Skeletal muscle tissue (tissue), 4 donors: ENCODE data around the gene CEP83. TPM values are rescaled to one million over a fixed set of nuclear protein-coding genes. Genes with fewer than 3 reads are reported as not detected.
"Not testable (repeated sequence)": the region's sequence is repeated elsewhere in the genome, so short reads cannot be mapped to it uniquely, and the experiment has no call there.

Source experiments
- H3K27ac ChIP-seq: one replicate; pipeline ENCODE4 v1.7.0; 2013; ENCODE audit warnings: mild to moderate bottlenecking, low read depth, low read length, inconsistent platforms
- H3K27me3 ChIP-seq, 3 donors: one replicate each; pipeline ENCODE4 v1.7.0; 2013; ENCODE audit warnings: low read length in 3 of 3; ENCODE audit not compliant: control insufficient read depth in 3 of 3, insufficient read depth in 3 of 3
- H3K36me3 ChIP-seq, 3 donors: one replicate each; pipeline ENCODE4 v1.7.0; 2013; ENCODE audit warnings: low read length in 3 of 3; ENCODE audit not compliant: control insufficient read depth in 3 of 3, insufficient read depth in 3 of 3
- H3K4me1 ChIP-seq, 3 donors: one replicate each; pipeline ENCODE4 v1.7.0; 2013; ENCODE audit warnings: low read length in 3 of 3, mild to moderate bottlenecking in 3 of 3; ENCODE audit not compliant: control insufficient read depth in 3 of 3, insufficient read depth in 3 of 3
- H3K4me3 ChIP-seq, 3 donors: one replicate each; pipeline ENCODE4 v1.7.0; 2013; ENCODE audit warnings: low read length in 3 of 3
- H3K9ac ChIP-seq, 3 donors: one replicate each; pipeline ENCODE4 v1.7.0; 2013; ENCODE audit warnings: low read length in 3 of 3, mild to moderate bottlenecking in 3 of 3, moderate library complexity in 2 of 3, low read depth in 1 of 3
- H3K9me3 ChIP-seq, 3 donors: one replicate each; pipeline ENCODE4 v1.7.0; 2013; ENCODE audit warnings: low read length in 3 of 3; ENCODE audit not compliant: control insufficient read depth in 3 of 3
- total RNA-seq: library from RNA; depleted of rRNA; stranded (reverse); fragments of >200 nt; gene quantifications from one replicate; pipeline ENCODE4 v1.2.3, GENCODE V29; 2014
- donor health status: Osteomylitis.

CEP83 gene
- total RNA-seq, 1 donor from 2014 or later = 10.4 TPM

DNA sequence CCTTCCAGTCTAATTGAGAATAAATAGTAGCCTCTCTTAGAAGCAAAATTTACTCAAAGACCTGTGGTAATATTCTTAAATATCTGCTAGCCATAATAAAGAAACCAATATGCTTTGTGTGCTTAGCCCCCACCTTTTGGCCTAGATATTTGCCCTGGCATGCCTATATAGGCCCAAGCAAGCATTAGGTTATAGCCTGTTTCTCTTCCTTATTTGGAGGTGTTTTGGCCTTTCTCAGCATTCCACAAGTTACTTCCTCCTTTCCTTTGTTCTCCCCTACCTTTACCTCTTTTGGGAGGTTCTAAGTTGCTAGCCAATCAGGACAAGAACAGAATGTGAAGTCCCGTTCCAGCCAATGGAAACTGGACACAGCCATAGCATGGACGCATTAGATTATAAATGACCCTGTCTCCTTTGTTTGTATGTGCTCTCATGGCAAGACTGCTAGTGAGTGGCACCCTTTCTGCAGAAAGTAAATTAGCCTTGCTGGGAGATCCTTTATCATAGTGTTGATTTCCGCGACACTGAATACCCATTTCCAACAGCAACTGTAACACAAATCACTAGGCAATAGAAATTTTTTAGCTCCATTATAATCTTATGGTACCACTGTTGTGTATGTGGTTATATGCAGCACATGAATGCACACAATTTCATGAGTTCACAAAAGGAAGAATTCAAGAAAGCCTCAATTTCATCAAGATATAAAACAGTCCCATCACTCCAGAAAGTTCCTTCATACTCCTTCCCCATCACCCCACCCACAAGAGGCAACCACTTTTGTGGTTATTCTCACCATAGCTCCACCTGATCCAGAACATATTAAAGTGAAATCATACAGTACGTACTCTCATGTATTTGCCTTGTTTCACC lies 37.6 kb downstream of the CEP83 start:
- Histone ChIP-seq H3K27ac (no peak overlapping the region), H3K9ac (no peak overlapping the region), H3K9me3 (peaks cover 2 to 6% (median 4%) of the 10 kb centered on the region in 3 donors), H3K4me3 (no peak overlapping the region), H3K36me3 (peaks cover 0 to 2% (median 0%) of the 10 kb centered on the region in 3 donors), H3K27me3 (no peaks in the 10 kb centered on the region), H3K4me1 (no peaks in the 10 kb centered on the region)

DNA sequence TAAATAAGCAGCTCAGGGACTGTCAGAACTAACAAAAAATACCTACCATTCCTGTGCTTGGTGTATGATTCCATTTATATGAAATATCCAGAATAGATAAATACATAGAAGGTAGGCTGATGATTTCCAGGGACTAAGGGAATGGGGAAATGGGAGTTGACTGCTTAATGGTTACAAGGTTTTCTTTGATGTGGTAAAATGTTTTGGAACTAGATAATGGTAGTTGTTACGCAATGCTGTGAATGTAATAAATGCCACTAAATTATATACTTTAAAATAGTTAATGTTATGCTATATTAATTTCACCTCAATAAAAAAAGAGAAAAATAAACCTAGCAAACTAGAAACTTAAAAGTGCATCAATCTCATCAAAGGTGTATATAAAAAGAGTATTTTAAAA lies 41.1 kb downstream of the CEP83 start:
- H3K4me3 ChIP-seq = no peak overlapping the region
- no peaks in the 10 kb centered on the region for H3K4me1 ChIP-seq
- H3K9ac ChIP-seq = no peak overlapping the region
- H3K9me3 ChIP-seq = peaks cover 2 to 6% (median 4%) of the 10 kb centered on the region in 3 donors
- H3K36me3 ChIP-seq = no peaks in the 10 kb centered on the region
- H3K27me3 ChIP-seq = no peaks in the 10 kb centered on the region
- H3K27ac ChIP-seq = no peak overlapping the region

DNA sequence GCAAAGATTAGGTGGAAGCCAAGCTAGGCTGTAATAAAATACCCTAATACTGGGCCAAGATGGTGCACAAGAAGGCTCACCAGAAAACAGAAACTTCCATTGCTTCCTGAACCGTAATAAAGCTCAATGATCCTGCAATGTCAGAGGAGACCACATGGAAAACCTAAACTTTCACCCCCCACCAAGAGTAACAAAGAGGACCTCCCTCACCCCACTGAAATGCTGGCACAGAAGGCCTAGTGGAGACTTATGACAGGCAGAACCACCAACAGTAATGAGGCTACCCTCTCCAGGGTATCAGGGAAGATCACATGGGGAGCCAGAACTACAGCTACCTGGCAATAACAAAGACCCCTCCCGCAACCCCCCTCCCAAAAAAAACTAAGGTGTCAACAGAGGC lies 43.1 kb downstream of the CEP83 start:
- Histone ChIP-seq H3K36me3 (no peaks in the 10 kb centered on the region), H3K9me3 (peaks cover 0 to 2% (median 0%) of the 10 kb centered on the region in 3 donors), H3K9ac (no peak overlapping the region), H3K27ac (no peak overlapping the region), H3K27me3 (no peaks in the 10 kb centered on the region), H3K4me3 (no peak overlapping the region), H3K4me1 (no peaks in the 10 kb centered on the region)

DNA sequence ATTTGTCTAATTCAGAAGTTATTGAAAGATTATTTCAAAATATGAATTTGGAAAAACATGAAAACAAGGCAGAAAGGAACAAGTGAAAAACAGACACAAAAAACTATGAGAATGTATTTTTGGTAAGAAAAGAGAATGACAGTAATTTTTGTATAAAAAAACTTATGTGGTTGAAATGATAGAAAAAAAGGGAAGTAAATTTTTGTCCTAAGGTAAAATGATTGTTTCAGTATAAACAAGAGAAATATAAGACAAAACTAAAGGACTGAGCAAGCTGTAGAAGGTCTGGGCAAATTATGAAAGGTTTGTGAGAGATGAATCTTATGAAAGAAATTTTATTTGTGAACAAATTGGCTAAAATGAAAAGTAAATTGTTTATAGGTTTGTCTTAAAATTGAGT lies 44.6 kb downstream of the CEP83 start:
- Histone ChIP-seq H3K4me1 (no peaks in the 10 kb centered on the region), H3K4me3 (no peak overlapping the region), H3K36me3 (no peaks in the 10 kb centered on the region), H3K27ac (no peak overlapping the region), H3K27me3 (no peaks in the 10 kb centered on the region), H3K9ac (no peak overlapping the region), H3K9me3 (no peaks in the 10 kb centered on the region)

DNA sequence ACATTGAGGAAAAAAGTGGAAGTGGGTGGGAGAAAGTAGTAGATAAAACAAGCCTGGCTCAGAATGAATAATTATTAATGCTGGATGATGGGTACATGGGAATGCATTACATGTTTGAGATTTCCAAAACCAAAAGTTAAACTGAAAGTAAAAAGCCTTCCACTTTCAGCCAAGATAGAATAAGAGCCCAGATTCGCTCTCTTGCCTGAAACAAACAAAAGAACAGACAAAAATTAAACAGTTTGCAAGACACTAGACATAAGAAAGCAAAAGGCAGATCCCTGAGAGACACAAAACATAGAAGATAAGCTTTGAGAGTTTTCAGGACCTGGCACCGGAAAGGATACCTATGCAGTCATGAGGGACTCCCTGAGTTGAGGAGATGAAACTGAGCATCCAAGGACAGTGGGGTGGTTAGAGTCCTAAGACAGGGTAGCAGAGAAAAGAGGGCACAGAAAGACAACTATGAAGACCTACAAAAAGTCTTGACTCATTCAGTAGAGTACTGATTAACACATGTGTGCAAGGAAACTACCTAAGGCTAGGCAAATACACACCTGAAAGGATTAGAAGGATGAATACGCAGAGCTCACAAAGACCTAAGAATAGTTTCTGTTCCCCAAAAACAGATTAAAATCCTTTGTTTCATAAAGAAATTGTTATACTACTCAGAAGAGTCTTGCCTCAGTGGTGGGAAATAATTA lies 54.1 kb downstream of the CEP83 start:
- peaks cover 0 to 3% (median 0%) of the 10 kb centered on the region in 3 donors for H3K4me1 ChIP-seq
- peak overlapping the region; percentile 21 for H3K27ac ChIP-seq
- H3K4me3 ChIP-seq = no peak overlapping the region
- no peaks in the 10 kb centered on the region for H3K27me3 ChIP-seq
- no peaks in the 10 kb centered on the region for H3K9me3 ChIP-seq
- no peaks in the 10 kb centered on the region for H3K36me3 ChIP-seq
- H3K9ac ChIP-seq = no peak overlapping the region

DNA sequence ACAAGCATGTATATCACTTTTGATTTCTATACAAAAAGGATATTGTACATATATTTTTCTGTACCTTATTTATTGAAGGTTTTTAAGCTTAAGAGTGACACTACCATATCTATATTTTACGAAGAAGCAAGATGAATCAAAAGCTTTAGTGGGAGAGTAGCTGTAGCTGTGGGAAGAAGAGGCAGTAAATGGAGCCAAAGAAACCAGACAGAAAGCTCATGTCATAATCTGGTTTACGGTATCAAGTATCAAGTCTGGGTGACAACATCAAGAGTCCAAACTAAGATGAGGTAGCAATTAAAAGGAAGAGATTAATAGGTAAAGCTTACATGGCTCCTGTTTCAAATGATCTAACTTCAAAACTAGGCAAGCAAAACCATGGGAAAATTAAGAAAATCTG lies 54.8 kb downstream of the CEP83 start:
- Histone ChIP-seq H3K27me3 (no peaks in the 10 kb centered on the region), H3K36me3 (no peaks in the 10 kb centered on the region), H3K9me3 (no peaks in the 10 kb centered on the region), H3K9ac (no peak overlapping the region), H3K4me3 (no peak overlapping the region), H3K4me1 (peaks cover 0 to 3% (median 0%) of the 10 kb centered on the region in 3 donors), H3K27ac (peak overlapping the region; percentile 21)

DNA sequence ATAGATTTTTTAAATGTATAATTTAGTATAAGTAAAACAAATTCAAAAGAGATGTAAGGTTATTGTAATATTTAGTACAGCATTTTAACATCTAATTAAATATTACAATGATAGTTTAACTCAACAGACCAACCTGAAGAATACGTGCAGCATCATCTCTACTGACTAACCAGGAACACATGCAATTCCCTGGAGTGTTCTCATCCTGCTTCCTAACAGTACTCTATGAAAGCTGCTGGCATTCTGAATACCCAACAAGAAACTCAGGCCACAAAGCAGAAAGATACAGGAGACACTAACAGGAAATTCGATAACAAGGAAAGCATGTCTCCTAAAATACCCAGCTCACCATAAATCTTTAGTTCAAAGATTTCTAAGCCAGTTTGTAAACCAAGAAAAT lies 58.3 kb downstream of the CEP83 start:
- Histone ChIP-seq H3K9me3 (peaks cover 0 to 3% (median 0%) of the 10 kb centered on the region in 3 donors), H3K36me3 (peaks cover 3 to 4% (median 3%) of the 10 kb centered on the region in 3 donors), H3K4me1 (peaks cover 0 to 3% (median 0%) of the 10 kb centered on the region in 3 donors), H3K27me3 (no peaks in the 10 kb centered on the region), H3K27ac (no peak overlapping the region), H3K9ac (no peak overlapping the region), H3K4me3 (no peak overlapping the region)

DNA sequence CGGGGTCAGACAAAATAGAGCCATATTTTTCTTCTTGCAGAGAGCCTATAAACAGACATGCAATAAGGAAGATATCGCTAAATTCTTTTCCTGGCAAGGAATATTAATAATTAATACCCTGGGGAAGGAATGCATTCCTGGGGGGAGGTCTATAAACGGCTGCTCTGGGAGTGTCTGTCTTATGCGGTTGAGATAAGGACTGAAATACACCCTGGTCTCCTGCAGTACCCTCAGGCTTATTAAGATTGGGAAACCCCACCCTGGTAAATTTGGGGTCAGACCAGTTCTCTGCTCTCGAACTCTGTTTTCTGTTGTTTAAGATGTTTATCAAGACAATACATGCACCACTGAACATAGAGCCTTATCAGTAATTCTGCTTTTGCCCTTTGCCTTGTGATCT lies 61.0 kb downstream of the CEP83 start:
- H3K9me3 ChIP-seq, H3K4me1 ChIP-seq, H3K9ac ChIP-seq, H3K27ac ChIP-seq, H3K27me3 ChIP-seq, H3K36me3 ChIP-seq, H3K4me3 ChIP-seq: not testable (repeated sequence)

DNA sequence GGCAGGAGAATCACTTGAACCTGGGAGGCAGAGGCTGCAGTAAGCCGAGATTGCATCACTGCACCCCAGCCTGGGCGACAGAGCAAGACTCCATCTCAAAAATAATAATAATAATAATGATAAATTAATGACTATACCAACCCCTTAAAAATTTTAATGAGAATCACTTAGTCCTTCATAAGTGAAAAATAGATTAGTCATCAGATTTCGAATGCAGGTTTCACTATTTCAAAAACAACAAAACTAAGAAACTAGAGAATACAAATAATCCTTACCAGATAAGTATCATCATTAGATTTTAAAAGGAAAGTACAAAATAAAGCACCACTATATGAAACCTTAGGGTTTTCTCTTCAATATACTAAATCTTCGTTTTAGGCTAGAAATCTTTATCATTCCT lies 62.3 kb downstream of the CEP83 start:
- no peak overlapping the region for H3K4me3 ChIP-seq
- peaks cover 3 to 4% (median 3%) of the 10 kb centered on the region in 3 donors for H3K36me3 ChIP-seq
- peaks cover 0 to 3% (median 0%) of the 10 kb centered on the region in 3 donors for H3K9me3 ChIP-seq
- H3K9ac ChIP-seq = no peak overlapping the region
- H3K27ac ChIP-seq = no peak overlapping the region
- H3K27me3 ChIP-seq = no peaks in the 10 kb centered on the region
- H3K4me1 ChIP-seq = no peaks in the 10 kb centered on the region

DNA sequence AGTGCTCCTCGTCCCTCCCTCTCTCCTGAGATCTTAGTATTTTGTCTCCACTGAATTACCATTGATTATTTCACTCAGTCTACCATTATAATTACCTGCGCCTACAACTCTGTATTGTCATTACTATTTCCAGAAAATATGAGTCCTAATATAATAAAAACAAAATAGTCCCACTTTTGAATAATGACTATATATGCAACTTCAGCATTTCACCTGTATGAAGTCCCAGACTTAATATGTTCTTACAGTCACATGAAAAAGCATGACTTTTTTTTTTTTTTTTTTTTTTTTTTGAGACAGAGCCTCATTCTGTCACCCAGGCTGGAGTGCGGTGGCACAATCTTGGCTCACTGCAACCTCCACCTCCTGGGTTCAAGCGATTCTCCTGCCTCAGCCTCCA lies 63.7 kb downstream of the CEP83 start:
- H3K36me3 ChIP-seq, H3K9me3 ChIP-seq, H3K27me3 ChIP-seq, H3K4me3 ChIP-seq, H3K9ac ChIP-seq, H3K27ac ChIP-seq, H3K4me1 ChIP-seq: not testable (repeated sequence)
